HG03108 (cell line): ENCODE data around the gene TLK2.
"Not testable (repeated sequence)": the region's sequence is repeated elsewhere in the genome, so short reads cannot be mapped to it uniquely, and the experiment has no call there.

ENCODE experiments used
- ATAC-seq: cut with Tn5 transposase; IDR thresholded peaks from one replicate; pipeline ENCODE4 v1.9.1; 2021; ENCODE audit warnings: moderate library complexity; ENCODE audit not compliant: unreplicated experiment

TLK2 gene

DNA sequence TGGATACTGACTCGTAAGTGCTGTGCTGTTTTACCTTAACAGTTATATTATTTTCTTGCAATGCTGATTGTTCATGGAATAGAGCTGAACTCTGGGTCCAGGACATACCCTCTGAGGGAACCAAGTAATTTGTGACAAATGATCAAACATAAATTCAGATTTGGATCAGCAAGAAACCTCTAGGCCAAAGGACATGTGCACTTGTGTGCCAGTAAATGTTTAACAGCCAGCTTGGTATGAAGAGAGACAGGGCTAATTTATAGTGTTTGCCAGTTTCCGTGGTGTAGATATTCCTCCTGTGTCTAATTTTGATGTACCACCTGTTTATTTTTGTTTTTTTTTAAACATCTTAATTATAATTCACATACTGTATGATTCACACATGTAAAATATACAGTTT, 118.0 kb downstream of the TLK2 start:
- ATAC-seq: no peak

DNA sequence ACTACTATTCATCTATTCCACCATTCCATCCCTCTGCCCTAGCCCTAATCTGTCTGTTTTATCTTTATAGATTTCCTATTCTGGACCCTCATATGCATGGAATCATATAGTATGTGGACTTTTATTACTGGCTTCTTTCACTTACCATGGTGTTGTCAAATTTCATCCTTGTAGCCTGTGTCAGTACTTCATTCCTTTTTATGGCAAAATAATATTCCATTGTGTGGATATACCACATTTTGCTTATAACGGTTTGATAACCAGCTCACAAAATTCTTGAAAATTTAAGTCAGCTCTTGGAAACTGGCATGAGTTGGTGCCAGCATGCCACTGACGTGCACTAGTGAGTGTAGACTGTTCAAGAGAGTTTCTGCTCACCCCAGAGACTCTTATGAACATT, 118.5 kb downstream of the TLK2 start:
- no peak for ATAC-seq

DNA sequence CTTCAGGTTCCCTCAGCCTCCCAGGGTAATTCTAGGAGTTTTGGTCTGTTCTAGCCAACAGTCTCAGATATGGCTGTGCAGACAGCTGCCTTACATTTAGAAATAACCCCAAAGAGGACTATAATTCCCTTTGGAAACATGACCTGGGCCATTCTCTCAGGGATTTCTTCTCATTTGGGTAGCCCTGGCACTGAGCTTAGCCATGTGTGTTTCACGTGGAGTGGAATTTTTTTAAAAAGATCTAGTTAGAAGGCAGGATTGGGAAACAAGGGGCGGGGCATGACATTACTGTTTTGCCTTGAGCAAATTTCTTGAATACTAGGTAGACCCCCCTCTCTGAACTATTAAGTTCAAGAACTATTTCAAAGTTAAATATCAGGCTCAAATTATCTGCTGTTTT, 119.3 kb downstream of the TLK2 start:
- no peak for ATAC-seq

DNA sequence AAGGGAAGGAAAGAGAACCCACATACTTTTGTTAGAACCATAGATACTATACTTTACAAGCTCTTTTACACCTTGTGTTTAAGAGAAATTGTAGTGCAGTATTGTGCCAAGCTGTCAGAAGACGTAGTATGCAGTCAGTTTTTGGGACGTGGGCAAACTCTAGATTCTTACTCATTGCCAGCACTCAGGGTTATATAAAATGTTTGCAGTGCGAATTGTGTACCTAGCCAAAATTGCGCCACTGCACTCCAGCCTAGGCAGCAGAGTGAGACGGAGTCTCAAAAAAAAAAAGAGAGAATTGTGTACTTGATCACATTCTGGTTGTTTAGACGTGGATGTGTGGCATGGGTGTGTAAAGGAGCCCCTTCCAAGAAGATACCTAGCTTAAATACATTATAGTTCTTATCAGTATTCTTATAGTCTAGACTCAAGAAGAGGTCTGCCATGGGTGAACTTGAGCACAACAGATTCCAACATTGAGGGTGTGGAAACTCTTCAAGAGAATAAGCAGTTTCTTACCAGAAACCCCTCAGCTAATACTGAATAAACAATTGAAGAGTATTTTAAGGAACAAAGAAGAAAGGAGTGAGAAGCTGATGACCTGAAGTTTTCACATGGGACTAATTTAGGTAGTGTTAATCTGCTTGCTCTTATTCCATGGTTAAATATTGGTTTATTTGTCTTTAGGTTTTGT, 121.5 kb downstream of the TLK2 start:
- ATAC-seq: no peak

DNA sequence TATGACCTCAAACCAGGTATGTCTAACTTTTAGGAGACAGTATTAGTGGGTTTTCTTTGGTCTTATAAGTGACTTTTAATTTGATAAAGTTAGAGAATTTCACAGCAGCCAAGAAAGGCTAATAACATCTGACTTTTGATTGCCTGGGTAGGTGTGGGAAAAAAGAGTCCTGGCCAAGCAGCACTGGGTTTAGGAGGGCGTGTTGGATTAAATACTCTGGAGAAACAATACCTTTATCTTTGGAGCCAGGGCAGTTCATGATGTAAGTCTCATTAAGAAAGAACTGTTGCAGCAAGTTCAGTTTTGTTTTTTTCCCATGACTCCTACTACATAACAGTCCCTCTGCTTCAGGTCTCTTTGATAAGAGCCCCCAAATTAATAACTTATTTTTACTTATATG, 122.2 kb downstream of the TLK2 start:
- no peak for ATAC-seq

DNA sequence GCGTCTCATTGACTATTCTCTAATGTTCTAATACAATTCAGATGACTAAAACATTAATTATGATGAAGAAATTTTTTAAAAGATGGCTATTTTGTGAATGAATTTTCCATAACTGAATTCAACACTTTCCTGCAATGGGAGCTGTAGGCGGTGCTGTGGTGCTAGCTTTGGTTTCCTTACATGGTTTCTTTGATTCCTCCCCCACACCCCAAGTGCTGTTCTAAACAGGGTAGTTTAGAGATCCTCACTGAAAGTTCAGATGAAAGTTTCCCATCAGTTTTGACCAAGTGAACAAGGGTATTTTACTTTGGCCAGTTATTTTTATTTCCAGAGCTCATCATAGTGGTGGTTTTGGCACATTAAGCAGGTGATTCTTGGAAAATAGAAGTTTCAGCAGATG, 122.8 kb downstream of the TLK2 start:
- ATAC-seq: no peak

DNA sequence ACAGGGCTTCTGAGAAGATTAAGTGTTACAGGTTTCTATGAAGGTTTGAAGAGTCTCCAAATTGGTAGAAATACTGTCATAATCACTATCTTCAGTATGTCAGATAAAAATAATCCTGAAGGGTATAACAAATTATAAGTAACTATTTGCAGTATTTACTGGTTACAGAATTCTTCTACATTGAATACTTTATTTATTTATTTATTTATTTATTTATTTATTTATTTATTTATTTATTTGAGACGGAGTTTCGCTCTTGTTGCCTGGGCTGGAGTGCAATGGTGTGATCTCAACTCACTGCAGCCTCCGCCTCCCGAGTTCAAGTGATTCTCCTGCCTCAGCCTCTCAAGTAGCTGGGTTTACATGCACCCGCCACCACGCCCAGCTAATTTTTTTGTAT, 125.2 kb downstream of the TLK2 start:
- not testable (repeated sequence) for ATAC-seq

DNA sequence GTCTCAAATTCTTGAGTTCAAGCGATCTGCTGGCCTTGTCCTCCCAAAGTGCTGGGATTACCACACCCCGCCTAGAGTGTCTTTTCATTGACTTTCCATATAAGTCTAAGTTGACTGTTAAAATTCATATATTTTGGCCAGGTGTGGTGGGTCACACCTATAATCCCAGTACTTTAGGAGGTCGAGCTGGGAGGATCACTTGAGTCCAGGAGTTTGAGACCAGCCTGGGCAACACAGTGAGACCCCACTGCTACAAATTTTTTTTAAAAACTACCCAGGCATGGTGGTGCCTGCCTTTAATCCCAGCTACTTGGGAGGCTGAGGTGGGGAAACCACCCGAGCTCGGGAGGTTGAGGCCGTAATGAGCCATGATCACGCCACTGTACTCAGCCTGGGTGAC, 127.0 kb downstream of the TLK2 start:
- no peak for ATAC-seq

DNA sequence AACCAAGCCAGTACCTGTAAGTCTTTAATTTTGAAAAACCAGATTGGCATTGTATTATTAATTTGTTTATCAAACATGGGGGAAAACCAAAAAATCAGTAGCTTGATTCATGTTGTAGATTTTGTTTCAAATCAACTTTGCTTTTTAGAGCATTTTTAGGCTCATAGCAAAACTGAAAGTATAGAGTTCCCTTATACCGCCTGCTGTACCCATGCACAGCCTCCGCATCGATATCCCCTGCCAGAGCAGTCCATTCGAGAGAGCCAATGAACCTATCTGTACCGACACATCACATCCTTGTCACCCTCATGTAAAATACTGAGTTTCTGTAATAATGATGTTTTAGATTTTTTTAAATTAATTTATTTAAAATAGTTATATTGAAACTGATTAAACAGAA, 132.7 kb downstream of the TLK2 start:
- peak; percentile 81 for ATAC-seq

DNA sequence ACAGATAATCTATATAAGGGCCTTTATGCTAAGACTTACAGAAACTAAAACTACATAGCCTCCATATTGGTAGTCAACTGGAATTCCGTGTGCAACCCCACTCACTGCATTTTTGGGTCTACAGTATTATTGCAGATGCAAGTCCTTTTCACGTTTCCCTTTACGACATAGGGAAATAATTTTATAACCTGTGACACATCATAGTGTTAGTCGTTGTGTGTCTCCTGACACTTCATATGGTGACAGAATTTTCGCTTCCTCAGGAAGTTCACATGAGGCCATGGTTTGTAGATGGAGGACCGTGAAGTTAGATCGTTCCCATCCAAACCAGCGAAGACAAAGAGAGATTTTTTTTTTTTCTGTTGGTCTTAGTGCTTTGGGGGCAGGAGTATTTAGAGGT, 133.1 kb downstream of the TLK2 start:
- peak; percentile 35 for ATAC-seq

DNA sequence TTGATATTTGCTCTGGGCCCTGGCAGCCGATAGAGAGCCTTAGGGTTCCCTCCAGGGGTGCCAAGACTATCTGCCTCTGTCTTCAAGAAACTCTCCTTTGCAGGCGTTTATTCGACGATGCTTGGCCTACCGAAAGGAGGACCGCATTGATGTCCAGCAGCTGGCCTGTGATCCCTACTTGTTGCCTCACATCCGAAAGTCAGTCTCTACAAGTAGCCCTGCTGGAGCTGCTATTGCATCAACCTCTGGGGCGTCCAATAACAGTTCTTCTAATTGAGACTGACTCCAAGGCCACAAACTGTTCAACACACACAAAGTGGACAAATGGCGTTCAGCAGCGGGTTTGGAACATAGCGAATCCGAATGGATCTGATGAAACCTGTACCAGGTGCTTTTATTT, 133.7 kb downstream of the TLK2 start:
- not testable (repeated sequence) for ATAC-seq

DNA sequence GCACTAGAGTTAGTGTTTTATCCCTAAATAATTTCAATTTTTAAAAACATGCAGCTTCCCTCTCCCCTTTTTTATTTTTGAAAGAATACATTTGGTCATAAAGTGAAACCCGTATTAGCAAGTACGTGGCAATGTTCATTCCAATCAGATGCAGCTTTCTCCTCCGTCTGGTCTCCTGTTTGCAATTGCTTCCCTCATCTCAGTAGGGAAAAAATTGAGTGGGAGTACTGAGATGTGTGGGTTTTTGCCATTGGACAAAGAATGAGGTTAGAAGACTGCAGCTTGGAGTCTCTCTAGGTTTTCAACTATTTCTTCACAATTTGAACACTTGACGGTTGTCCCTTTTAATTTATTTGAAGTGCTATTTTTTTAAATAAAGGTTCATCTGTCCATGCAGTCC, 134.5 kb downstream of the TLK2 start:
- not testable (repeated sequence) for ATAC-seq

DNA sequence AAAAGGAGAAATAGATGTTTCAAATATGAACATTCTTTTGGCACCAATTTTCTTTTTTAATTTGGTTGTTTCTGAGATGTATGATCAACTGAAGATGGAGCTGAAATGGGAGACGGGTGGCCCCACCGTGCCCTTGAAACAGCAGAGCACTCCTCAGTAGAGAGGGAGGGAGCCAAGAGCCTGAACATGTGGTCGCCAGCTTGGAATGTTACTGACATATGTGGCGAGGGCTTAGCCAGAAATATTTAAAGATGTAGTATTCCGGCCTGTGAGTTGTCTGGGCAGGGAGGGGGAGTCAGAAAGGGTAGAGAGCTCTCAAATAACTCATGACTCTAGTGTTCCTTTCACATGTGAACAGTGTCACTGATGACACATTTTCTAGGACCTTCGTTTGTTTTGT, 135.5 kb downstream of the TLK2 start:
- ATAC-seq: no peak

DNA sequence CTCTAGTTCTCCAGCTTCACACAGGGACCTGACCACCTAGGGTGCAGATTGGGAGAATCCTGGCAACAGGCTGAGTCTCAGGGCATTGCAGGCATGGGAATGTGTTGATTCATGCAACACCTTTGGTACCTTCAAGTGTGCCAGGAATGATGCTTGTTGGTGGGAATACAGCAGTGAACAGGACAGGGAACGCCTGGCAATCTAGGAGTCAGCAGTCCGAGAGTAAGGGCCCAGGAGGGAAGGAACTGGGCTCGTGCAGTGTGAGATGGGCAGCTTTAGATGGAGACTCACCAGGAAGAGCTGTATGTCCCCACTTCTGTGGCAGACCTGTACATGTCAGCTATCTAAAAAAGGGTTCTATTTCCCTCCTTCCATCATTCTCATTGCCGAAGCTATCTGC, 136.9 kb downstream of the TLK2 start:
- no peak for ATAC-seq

DNA sequence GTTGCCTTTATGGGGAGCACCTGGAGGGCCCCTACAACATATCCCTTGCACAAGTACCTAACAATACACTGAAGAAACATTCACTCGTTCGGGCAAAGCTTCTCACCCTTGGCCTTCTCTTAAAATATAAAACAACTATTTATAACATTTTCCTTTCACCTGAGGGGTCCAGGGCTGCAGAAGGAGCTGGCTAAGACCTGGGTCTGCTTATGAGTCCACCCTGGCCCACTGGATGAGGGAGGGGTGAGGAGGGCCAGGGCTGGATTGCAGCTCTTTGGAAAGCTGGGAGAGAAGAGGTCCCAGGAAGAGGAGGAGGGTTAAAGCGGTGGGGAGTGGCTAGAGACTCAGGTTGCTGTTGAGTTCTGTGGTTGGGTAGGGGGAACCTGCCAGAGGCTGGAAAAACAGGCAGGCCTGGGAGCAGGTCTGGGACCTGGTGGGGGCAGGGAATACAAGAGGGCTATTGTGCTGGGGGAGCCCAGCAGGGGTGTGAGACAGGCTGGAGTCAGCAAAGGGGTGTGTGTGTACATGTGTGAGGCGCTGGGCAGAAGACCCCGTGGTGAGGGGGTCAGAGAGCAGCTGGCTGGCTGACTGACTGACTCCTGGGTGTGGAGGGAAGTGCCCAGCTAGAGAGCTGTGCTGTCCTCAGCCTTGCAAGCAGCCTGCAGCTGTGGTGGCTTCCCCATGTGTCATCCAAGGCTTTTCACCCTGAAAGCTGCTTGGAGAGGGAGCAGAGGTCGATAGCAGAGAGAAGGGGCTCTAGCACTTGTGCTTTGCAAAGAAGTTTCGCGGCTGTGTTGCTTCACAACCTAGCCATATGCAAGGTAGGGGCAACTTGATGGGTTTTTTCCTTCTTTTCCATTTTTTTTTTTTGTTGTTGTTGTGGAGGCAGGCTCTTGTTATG, 138.6 kb downstream of the TLK2 start:
- no peak for ATAC-seq

DNA sequence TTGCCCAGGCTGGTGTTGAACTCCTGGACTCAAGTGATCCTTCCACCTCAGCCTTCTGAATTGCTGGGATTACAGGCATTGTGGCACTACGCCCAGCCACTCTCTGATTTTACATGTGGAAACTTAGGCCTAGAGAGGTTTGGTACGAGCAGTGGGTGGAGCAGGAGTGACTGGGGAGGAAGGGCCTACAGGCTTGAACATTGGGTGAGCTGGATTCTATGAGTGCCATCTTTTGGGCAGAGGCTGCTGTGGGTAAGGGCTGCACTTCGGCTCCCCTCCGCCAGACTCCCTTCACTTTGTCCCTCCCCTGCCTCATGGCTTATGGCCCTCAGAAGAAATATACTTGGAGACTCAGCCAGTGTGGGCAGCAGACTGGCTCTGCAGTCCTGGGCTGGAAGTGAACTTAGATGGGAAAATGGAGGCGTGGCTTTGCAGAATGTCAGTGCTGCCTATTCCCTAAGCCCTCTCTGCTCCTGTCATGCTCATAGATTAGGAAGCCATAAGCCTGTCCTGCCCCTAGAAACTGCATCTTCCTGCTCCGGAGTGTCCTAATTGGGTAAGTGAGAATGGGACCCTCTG, 139.4 kb downstream of the TLK2 start:
- no peak for ATAC-seq

DNA sequence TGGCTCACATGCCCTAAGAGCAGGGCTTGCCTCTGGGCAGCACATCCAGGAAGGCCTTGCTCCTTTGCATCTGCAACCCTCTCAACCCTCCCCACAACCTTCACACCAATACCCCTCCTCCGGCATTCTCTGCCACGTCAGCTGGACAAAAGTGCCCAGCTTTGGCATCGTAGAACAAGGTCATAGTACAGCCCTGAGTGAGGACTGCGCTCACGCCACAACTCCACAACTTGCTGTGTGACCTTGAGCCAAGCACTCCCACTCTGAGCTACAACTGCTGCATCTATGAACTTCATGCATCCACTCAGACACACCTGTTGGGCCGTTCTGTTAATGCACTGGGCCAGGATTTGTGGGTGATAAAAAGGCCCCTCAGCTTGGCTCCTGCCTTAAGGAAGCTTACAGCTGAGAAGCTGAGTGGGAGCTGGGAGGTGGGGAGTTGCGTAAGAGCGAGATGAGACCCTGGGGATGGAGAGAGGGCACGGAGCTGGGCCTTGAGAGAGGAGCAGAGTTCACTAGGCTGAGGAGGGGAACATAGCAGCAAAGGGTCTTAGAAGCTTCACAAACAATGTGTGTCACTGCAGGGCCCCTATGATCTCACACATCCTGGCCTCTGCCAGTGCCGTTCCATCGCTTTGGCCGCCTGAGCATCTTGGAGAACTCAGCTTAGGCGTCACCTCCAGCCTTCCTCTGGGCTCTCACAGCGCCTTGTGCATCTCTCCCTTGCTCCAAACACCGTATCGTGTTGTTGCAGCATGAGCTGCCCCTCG, 140.2 kb downstream of the TLK2 start:
- no peak for ATAC-seq

DNA sequence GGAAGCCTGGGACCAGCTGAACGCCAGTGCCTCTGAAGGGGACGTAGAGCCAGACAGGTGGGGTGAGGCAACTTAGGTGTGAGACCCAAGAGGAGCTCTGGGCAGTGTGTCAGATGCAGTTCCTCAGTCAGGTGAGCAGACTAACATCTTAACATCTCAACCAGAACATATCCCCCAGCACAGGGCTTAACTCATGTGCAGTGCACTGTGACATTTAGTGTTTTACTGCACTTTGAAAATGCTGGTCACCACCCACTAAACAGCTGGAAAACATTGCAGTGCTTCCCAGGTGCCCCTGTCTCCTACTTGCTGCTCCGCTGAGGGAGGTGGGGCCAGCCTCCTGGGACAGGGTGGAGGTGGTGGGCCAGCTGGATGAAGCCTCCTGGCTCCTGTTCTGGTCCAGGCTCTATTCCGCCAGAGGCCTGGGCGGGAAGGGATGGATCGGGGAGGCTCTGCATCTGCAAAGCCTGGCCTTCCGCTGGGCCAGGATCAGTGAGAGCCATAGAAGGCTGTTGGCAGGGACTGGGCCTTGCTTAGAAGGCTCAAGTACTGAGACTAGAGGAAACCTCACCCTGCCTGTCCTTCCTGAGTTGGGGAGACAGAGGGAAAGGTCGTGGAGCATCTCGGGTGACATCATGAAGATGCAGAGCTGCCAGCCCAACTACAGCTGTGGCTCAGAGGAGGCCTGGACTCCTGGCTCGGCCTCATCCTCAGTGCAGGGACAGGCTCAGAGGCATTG, 141.0 kb downstream of the TLK2 start:
- ATAC-seq: no peak

DNA sequence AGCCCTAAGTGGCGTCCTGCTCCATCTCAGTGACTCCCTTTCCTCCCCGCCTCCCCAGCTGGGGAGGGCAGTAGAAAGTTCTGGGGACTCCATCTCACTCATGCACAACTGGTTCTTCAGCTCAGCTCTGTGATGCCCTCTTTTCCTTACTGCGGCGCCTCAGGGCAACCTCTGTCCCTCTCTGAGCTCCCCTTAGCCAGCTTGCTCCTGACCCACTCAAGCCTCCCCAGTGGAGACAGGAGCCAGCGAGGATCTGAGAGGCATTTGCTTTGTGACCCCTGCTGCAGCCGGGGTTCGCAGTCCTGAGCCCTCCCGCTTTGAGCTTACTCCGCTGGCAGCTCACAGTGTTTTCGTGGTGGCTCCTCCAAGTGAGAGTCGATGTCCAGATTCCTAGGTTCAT, 142.6 kb downstream of the TLK2 start:
- no peak for ATAC-seq

DNA sequence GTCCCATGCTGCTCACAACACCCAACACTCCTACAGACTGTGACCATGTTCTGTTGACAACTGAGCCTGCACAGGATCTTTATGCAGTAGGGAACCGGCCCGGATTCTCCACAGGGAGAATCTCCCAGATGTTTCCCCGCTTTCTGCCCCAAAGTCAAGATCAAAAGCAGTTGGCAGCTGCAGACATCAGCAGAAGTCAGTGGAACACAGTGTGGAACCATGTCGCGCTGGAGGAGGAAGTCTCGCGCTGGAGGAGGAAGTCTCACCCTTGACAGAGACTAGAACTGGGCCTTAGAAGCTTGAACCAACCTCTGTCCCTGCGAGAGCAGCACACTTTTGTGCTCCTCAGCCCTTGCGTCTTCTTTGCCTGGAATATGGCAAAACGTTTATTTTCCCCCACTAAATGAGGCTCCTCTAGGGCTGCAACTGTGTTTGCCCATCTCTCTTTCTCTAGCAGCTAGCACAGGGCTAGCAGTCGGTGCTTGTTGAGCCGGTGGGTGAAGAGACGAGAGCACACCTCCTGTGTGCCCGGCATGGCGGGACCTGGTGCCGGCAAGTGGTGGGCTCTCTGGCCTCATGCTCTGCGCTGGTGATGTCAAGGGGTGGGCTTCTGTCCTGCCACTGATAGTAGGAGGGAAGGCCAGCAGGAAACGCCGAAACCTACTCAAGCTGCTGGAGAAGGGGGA, 146.7 kb downstream of the TLK2 start:
- ATAC-seq: no peak
